ENCODE data around the gene DOCK1. TPM values are rescaled to one million over a fixed set of nuclear protein-coding genes. Genes with fewer than 3 reads are reported as not detected.

DOCK1 gene
- total RNA-seq, 1 experiment from 2014 or later, result 82.2 TPM

- intact Hi-C loops (cut with micrococcal nuclease; ENCODE audit: unreplicated experiment), result no loop called here
- POLR2A ChIA-PET, result no interaction called here
- no peak for TF ChIP-seq CTCF (IDR thresholded peaks at IDR 0.05; ENCODE audit: insufficient read depth in 1 of 2, low read depth in 1 of 2, low read length in 1 of 2, severe bottlenecking in 1 of 2, unreplicated experiment in 1 of 2)
- no peak overlapping the region for H3K4me3 Mint-ChIP-seq (ENCODE audit: unreplicated experiment)
- H3K9me3 Mint-ChIP-seq (ENCODE audit: unreplicated experiment), result no peaks in the 10 kb centered on the region
- Histone ChIP-seq H3K36me3 (ENCODE audit: control insufficient read depth, insufficient read depth, low read length) (no peaks in the 10 kb centered on the region), H3K27me3 (replicated peaks; ENCODE audit: control insufficient read depth, insufficient read depth, low read length) (no peaks in the 10 kb centered on the region), H3K9me3 (no peaks in the 10 kb centered on the region), H3K4me1 (no peaks in the 10 kb centered on the region), H3K4me3 (ENCODE audit: low read depth, low read length) (no peak overlapping the region)
- BruUV-seq (replicated peaks), result no TSS peak
- H3K4me1 Mint-ChIP-seq (ENCODE audit: low read depth, unreplicated experiment), result no peaks in the 10 kb centered on the region
- CTCF ChIA-PET, result no interaction called here
- DNase-seq, result no peak
- no peaks in the 10 kb centered on the region for H3K27me3 Mint-ChIP-seq (ENCODE audit: insufficient read depth, unreplicated experiment)
- no peak overlapping the region for H3K27ac Mint-ChIP-seq (ENCODE audit: unreplicated experiment)
- H3K36me3 Mint-ChIP-seq (ENCODE audit: insufficient read depth, unreplicated experiment), result no peaks in the 10 kb centered on the region
Observed at GRCh38 chr10:126872768-126873167, 32.5 kb upstream of the DOCK1 start.

- Mint-ChIP-seq H3K4me1 (ENCODE audit: low read depth, unreplicated experiment) (no peaks in the 10 kb centered on the region), H3K9me3 (ENCODE audit: unreplicated experiment) (no peaks in the 10 kb centered on the region), H3K27me3 (ENCODE audit: insufficient read depth, unreplicated experiment) (no peaks in the 10 kb centered on the region), H3K4me3 (ENCODE audit: unreplicated experiment) (no peak overlapping the region), H3K27ac (ENCODE audit: unreplicated experiment) (no peak overlapping the region), H3K36me3 (ENCODE audit: insufficient read depth, unreplicated experiment) (no peaks in the 10 kb centered on the region)
- H3K27me3 ChIP-seq (replicated peaks; ENCODE audit: control insufficient read depth, insufficient read depth, low read length), result no peaks in the 10 kb centered on the region
- H3K4me1 ChIP-seq, result no peaks in the 10 kb centered on the region
- no peak for DNase-seq
- H3K36me3 ChIP-seq (ENCODE audit: control insufficient read depth, insufficient read depth, low read length), result no peaks in the 10 kb centered on the region
- ChIA-PET CTCF (no interaction called here), POLR2A (no interaction called here)
- H3K9me3 ChIP-seq, result no peaks in the 10 kb centered on the region
- TF ChIP-seq CTCF (IDR thresholded peaks at IDR 0.05; ENCODE audit: insufficient read depth in 1 of 2, low read depth in 1 of 2, low read length in 1 of 2, severe bottlenecking in 1 of 2, unreplicated experiment in 1 of 2), result no peak
- no TSS peak for BruUV-seq (replicated peaks)
- intact Hi-C loops (cut with micrococcal nuclease; ENCODE audit: unreplicated experiment), result no loop called here
- H3K4me3 ChIP-seq (ENCODE audit: low read depth, low read length), result no peak overlapping the region
Observed at GRCh38 chr10:126876456-126876855, 28.8 kb upstream of the DOCK1 start.

- H3K4me3 ChIP-seq (ENCODE audit: low read depth, low read length), result no peak overlapping the region
- CTCF ChIA-PET, result no interaction called here
- POLR2A ChIA-PET, result no interaction called here
- H3K4me3 Mint-ChIP-seq (ENCODE audit: unreplicated experiment), result no peak overlapping the region
- H3K36me3 Mint-ChIP-seq (ENCODE audit: insufficient read depth, unreplicated experiment), result no peaks in the 10 kb centered on the region
- no TSS peak for BruUV-seq (replicated peaks)
- no peak overlapping the region for H3K27ac Mint-ChIP-seq (ENCODE audit: unreplicated experiment)
- no peaks in the 10 kb centered on the region for H3K27me3 ChIP-seq (replicated peaks; ENCODE audit: control insufficient read depth, insufficient read depth, low read length)
- H3K9me3 ChIP-seq, result no peaks in the 10 kb centered on the region
- H3K4me1 ChIP-seq, result no peaks in the 10 kb centered on the region
- DNase-seq, result no peak
- H3K27me3 Mint-ChIP-seq (ENCODE audit: insufficient read depth, unreplicated experiment), result no peaks in the 10 kb centered on the region
- no peaks in the 10 kb centered on the region for H3K9me3 Mint-ChIP-seq (ENCODE audit: unreplicated experiment)
- TF ChIP-seq CTCF (IDR thresholded peaks at IDR 0.05; ENCODE audit: insufficient read depth in 1 of 2, low read depth in 1 of 2, low read length in 1 of 2, severe bottlenecking in 1 of 2, unreplicated experiment in 1 of 2), result no peak
- H3K4me1 Mint-ChIP-seq (ENCODE audit: low read depth, unreplicated experiment), result no peaks in the 10 kb centered on the region
- no peaks in the 10 kb centered on the region for H3K36me3 ChIP-seq (ENCODE audit: control insufficient read depth, insufficient read depth, low read length)
- intact Hi-C loops (cut with micrococcal nuclease; ENCODE audit: unreplicated experiment), result no loop called here
Observed at GRCh38 chr10:126877390-126877789, 27.8 kb upstream of the DOCK1 start.
